Mucosa of descending colon (tissue), 3 donors: ENCODE measurements around the gene PLCE1. TPM values are rescaled to one million over a fixed set of nuclear protein-coding genes. Genes with fewer than 3 reads are reported as not detected.

Source experiments
- ATAC-seq: fragments of 200-7000 bp; cut with Tn5 transposase; one replicate; pipeline ENCODE4 v1.9.1; 2020; ENCODE audit warnings: mild to moderate bottlenecking, moderate library complexity
- DNase-seq, 3 donors: peaks; one replicate each; pipeline ENCODE4 v3.0.0-alpha.2; 2020
- H3K36me3 ChIP-seq: fragments of 200-600 bp; one replicate; pipeline ENCODE4 v1.8.0; 2021; ENCODE audit warnings: low read depth, mild to moderate bottlenecking
- H3K4me1 ChIP-seq: fragments of 200-600 bp; one replicate; pipeline ENCODE4 v1.8.0; 2021; ENCODE audit warnings: low read depth, mild to moderate bottlenecking
- H3K4me3 ChIP-seq: fragments of 200-600 bp; one replicate; pipeline ENCODE4 v1.8.0; 2021; ENCODE audit warnings: mild to moderate bottlenecking
- H3K9me3 ChIP-seq: fragments of 200-600 bp; one replicate; pipeline ENCODE4 v1.8.0; 2021; ENCODE audit warnings: mild to moderate bottlenecking
- CTCF ChIP-seq: fragments of 200-600 bp; IDR thresholded peaks from one replicate; pipeline ENCODE4 v1.8.0; 2022; ENCODE audit warnings: antibody characterized with exemption, mild to moderate bottlenecking
- intact Hi-C, 2 donors: fragments of 100-400 bp; cut with DNase I in 1 of 2; cut with micrococcal nuclease in 1 of 2; formaldehyde crosslinking; loops; one replicate each; pipeline versions ENCODE4 v1.11.0 to v1.11.1; 2022; cut with DNase I, micrococcal nuclease
- total RNA-seq, 3 donors: library from RNA; stranded (reverse); fragmentation: NEBNext Ultra II Directional in 2 of 3; extraction: Animal tissue kit (Norgen Biotek cat#: 25700) in 2 of 3; gene quantifications; one replicate each; pipeline versions ENCODE4 v1.2.1 to v1.2.4, GENCODE V29; 2021 to 2023
- donor health status: DM: no; HTN: no; CAD: no; lungs with moderate emphysema.
- donor health status: DM: no; HTN: no; CAD: no.
- donor health status: DM: no; HTN: yes; CAD: no.

PLCE1 gene
- total RNA-seq, 3 donors from 2014 or later: 36.1 to 68.9 (median 39.3) TPM

- TF ChIP-seq CTCF: no peak
- no peak for DNase-seq
- Histone ChIP-seq H3K4me3 (no peak overlapping the region), H3K4me1 (no peaks in the 10 kb centered on the region), H3K36me3 (no peaks in the 10 kb centered on the region), H3K9me3 (no peaks in the 10 kb centered on the region)
- intact Hi-C loops: no loop called here
- ATAC-seq: no peak
Observed at GRCh38 chr10:93980486-93980885, 13.2 kb upstream of the PLCE1 start.

GRCh38 chr10:93991114-93991513 lies 2.6 kb upstream of the PLCE1 start:
- intact Hi-C loops: no loop called here
- ATAC-seq (no peak), DNase-seq (no peak)
- no peak for TF ChIP-seq CTCF
- no peak overlapping the region for H3K4me3 ChIP-seq
- H3K4me1 ChIP-seq: no peaks in the 10 kb centered on the region
- no peaks in the 10 kb centered on the region for H3K36me3 ChIP-seq
- H3K9me3 ChIP-seq: no peaks in the 10 kb centered on the region

GRCh38 chr10:93991596-93992284 lies 2.0 kb upstream of the PLCE1 start:
- Histone ChIP-seq H3K4me3 (no peak overlapping the region), H3K36me3 (no peaks in the 10 kb centered on the region), H3K4me1 (no peaks in the 10 kb centered on the region), H3K9me3 (no peaks in the 10 kb centered on the region)
- intact Hi-C loops: no loop called here
- DNase-seq (peak in 2 of 3 donors; percentile 36 to 49), ATAC-seq (peak; percentile 28)
- no peak for TF ChIP-seq CTCF

- H3K36me3 ChIP-seq: no peaks in the 10 kb centered on the region
- ATAC-seq: no peak
- DNase-seq: no peak
- H3K9me3 ChIP-seq: no peaks in the 10 kb centered on the region
- H3K4me3 ChIP-seq: no peak overlapping the region
- no peak for TF ChIP-seq CTCF
- no peaks in the 10 kb centered on the region for H3K4me1 ChIP-seq
- intact Hi-C loops: no loop called here
Observed at GRCh38 chr10:93992400-93993030, 1.2 kb upstream of the PLCE1 start.

- no peaks in the 10 kb centered on the region for H3K4me1 ChIP-seq
- ATAC-seq: peak; percentile 7
- TF ChIP-seq CTCF: no peak
Observed at GRCh38 chr10:93993414-93993781, 333 bp upstream of the PLCE1 start.

More at GRCh38 chr10:93993414-93993781, 333 bp upstream of the PLCE1 start:
- DNase-seq: peak in 1 of 3 donors; percentile 24
- Histone ChIP-seq H3K9me3 (no peaks in the 10 kb centered on the region), H3K4me3 (peak overlapping the region; percentile 42), H3K36me3 (no peaks in the 10 kb centered on the region)
- intact Hi-C loops: no loop called here
